Stimulated activated CD4-positive, alpha-beta T cell treated with anti-CD3 and anti-CD28 coated beads, Interleukin-15, amount 100 ng/mL, for 24 hours (primary cell): Measurements from ENCODE around the gene DDX52.
A peak's percentile ranks its signal among the peaks of the same experiment; 100 is the strongest.
"Not testable (repeated sequence)": the region's sequence is repeated elsewhere in the genome, so short reads cannot be mapped to it uniquely, and the experiment has no call there.

Source experiments
- DNase-seq: peaks from one replicate; pipeline ENCODE4 v3.0.0-alpha.2; 2020

DDX52 gene, protein sequence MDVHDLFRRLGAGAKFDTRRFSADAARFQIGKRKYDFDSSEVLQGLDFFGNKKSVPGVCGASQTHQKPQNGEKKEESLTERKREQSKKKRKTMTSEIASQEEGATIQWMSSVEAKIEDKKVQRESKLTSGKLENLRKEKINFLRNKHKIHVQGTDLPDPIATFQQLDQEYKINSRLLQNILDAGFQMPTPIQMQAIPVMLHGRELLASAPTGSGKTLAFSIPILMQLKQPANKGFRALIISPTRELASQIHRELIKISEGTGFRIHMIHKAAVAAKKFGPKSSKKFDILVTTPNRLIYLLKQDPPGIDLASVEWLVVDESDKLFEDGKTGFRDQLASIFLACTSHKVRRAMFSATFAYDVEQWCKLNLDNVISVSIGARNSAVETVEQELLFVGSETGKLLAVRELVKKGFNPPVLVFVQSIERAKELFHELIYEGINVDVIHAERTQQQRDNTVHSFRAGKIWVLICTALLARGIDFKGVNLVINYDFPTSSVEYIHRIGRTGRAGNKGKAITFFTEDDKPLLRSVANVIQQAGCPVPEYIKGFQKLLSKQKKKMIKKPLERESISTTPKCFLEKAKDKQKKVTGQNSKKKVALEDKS

DNA sequence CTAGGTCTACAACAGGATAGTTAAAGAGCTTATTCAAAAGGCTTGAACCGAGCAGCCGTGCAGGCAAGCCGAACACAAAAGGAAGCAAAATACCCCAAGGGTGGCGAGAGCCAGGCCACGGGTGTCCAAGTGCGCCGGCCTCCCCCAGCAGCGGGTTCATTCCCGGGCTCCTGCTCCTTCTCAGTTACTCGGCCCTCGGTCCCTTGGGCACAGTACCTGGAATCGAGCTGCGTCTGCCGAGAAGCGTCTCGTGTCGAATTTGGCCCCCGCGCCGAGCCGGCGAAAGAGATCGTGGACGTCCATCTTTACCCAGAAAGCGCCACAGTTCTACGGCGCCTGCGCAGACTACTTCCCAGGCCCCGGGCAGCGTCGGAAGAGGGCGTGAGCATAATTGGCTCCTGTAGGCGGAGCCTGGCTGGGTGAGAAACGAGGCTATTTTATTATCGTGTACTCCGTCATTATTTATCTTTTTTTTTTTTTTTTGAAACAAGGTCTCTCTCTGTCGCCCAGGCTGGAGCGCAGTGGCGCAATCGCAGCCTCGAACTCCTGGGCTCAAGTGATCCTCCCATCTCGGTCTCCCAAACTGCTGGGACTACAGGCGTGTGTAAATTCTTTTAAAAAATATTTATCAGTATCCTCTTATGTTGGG lies at the start of gene DDX52:
Gene DDX52 (minus strand): TSS at position 329 of the 649 bp plus-strand sequence. CDS start 26 bp downstream, at position 303.
- DNase-seq, result peak; percentile 91

DNA sequence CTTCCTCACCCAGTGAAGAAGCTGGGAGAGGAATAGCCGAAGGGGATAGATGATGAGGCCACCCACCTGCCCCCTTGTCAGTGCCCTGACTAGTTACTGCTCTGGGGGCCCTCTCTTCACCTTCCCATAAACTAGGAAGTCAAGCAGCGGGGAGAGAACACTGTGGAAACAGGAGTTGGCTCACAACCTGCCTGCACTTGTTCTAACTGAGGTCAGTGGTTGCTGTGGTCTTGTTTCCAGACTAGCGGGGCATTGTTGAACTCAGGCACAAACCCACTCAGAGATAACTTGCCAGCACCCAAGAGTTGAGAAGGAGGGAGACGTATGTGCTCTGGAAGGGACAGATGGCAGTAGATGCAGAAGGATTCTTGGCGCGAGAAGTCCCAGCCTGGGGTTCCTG lies 48.6 kb upstream of the DDX52 start:
- DNase-seq, result no peak

DNA sequence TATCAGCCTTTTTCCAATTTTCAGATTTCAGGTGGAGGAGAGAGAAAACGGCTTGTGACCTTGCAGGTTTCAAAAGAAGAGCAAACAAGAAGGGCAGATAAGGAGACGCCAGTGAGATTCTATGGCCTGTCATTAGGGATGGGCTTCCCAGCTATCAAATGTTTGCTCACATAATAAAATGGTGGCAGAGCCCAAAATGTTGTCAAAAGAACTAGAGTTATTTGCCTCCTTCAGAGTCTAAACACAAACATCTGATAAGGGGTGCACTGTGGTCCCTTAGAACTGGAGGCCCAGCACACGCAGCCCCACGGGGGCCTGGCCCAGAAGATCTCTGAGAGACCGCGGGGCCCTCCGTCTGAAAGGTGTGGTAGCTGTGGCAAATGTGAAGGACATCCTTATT lies 46.1 kb upstream of the DDX52 start:
- DNase-seq, result no peak

DNA sequence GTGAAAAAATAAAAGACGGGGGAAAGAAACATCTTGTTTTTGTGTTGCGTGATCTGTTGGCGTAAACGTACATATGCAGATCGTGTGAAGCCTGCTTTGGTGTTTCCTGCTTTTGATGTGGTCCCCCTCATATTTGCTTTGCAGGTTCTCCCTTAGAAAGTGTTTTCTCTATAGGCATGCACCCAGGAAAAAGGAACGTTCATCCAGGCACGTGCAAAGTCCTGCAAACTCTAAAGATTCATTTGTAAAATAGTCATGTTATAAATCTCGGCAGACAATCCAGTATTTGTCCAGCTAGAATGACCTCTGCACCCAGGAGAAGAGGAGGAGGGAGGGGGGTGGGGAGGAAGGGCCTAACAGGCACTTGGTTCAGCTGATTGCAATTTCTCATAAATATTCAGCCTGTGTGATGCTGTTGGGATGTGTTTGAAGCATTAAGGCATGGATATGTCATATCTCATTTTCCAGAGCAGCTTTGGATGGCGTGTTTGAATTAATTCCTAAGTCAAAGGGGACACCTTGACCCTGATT lies 40.3 kb upstream of the DDX52 start:
- no peak for DNase-seq

DNA sequence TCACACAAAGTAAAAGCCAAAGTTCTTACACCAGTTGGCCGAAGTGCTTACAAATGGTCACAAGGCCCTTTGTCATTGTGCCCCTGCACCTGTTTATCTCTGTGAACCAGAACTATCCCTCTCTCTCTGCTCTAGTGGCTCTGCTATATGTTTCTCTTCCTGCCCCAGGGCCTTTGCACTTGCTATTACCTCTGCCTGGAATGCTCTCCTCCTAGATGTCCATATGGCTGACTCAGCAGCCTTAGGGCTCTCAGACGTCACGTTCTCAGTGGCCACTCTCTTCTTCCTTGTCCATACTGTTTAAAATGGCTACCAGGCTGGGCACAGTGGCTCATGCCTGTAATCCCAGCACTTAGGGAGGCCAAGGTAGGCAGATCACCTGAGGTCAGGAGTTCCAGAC lies 38.8 kb upstream of the DDX52 start:
- no peak for DNase-seq

DNA sequence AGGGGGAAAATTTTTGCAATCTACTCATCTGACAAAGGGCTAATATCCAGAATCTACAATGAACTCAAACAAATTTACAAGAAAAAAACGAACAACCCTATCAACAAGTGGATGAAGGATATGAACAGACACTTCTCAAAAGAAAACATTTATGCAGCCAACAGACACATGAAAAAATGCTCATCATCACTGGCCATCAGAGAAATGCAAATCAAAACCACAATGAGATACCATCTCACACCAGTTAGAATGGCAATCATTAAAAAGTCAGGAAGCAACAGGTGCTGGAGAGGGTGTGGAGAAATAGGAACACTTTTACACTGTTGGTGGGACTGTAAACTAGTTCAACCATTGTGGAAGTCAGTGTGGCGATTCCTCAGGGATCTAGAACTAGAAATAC lies 36.7 kb upstream of the DDX52 start:
- not testable (repeated sequence) for DNase-seq

DNA sequence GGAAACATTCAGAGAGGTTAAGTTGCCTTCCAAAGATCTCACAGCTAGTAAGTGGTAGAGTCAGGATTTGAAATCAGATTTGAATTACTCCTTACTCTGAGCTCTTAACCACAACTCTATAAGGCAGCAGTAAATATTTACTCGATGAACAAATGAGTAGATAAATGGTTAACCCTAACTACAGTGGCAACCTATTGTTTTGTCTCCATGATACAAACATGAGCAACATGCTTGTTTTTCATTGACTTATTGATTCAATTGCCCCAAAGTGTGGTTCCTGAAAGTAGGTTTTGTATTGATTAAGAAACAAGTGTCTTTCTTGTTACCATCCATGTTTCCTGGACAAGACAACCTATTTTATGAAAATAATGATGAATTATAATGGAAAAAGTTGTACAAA lies 34.8 kb upstream of the DDX52 start:
- no peak for DNase-seq

DNA sequence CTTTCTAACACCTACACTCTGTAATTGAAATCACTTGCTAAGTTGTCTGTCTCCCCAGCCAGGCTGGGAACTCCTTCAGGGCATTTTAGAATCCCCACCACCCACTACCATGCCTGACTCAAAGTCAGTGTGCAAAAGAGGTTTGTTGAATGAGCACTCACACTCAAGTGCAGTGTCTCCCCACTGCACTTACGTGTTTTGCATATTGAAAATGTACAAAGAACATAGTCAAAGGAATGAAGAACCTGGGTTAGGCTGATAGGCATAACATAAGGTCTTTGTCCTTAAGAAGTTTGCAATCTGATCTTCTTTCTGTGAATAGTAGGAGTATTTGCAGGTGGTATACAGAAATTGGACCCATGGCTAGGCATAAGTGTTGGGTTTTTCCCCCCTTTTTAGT lies 33.8 kb upstream of the DDX52 start:
- no peak for DNase-seq

DNA sequence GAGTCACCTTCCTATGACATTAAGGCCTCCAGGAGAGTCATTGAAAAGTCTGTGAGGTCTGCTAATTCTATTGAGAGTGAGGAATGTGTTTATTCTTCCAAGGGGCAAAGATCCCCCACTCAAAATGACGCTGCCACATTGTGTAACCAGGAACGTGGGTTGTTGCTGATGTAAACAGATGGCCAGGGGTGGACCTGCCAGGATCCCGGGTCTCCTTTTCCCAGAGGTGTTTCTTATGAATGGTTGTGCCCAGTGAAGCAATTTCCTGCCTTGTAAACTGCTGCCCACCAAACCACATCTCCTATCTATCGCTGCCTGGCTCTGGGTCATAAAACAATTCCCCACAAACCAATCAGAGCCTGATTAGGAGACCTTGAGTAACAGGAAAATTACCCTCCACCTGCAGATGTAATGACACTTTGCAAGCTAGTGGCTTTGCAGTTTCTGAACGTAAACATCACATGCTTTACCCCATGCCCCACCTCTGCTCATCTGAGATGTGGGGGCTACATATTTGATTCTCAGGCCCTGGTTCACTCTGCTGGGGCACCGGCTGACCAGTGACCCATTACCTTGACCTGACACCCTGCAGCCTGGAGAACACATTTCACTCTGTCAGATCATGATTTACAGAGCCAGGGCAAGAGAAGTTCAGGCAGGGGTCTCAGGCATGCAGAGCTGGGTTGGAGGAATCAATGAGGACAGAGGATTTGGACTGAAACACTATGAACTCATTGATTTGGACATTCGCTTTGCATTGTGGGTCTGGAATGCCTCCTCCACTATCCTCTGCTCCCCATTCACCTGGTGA lies 33.1 kb upstream of the DDX52 start:
- DNase-seq, result no peak

DNA sequence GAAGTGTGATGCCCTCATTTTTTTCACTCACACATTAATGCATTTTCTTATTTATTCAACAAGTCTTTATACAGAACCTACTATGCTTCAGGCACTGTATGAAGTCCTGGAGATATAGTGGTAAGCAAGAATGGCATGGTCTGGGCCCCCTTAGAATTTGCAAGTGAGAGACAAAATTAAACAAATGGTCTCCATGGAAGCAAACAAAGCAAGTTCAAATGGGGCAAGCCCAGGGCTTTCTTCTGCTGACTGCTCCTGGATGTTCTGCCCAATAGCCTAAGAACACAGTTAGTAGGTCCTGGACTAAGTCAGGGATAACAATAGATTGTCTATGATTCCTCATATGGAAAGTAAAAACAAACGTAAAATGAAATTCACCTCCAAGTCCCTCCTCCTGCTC lies 31.3 kb upstream of the DDX52 start:
- DNase-seq, result no peak

DNA sequence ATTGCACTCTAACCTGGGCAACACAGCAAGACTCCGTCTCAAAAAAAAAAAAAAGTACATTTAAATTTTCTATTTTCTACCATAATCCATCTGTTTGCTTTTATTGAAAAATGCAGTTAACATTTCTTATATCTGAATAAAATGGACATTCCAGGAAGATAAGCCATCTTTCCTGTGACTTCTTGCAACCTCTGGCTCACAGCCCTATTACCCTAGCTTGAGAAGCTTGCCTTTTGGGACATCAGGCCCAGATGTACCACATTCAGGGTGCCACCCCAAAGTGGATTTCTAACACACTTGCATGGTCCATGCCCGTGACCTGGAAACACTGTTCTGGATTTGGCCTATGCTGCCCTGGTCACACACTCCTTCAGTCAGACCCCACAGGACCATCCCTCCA lies 30.1 kb upstream of the DDX52 start:
- no peak for DNase-seq

DNA sequence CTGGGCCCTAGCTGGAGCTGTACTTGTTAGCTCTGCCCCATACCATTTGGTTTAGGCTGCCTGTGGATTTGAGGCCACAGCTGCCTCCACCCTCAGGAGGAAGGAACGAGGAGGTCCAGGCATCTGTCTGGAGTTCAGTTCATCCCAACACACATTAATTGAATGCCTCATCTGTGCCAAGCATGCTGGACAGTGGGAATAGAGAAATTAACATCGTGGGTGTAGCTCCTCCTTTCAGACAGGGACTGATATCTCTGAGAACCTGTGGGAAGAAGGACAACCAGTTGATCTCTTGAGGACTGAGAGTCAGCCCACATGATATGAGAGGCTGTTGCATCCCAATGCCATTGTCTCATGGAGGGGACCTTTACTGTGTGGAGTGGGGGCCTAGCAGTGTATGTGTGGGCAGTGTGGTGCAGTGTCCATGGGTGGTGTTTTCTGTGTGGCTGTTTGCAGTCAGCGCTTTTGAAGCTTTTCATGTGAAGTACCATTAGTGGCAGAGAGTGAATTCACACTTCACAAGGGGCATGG lies 29.4 kb upstream of the DDX52 start:
- DNase-seq, result no peak

DNA sequence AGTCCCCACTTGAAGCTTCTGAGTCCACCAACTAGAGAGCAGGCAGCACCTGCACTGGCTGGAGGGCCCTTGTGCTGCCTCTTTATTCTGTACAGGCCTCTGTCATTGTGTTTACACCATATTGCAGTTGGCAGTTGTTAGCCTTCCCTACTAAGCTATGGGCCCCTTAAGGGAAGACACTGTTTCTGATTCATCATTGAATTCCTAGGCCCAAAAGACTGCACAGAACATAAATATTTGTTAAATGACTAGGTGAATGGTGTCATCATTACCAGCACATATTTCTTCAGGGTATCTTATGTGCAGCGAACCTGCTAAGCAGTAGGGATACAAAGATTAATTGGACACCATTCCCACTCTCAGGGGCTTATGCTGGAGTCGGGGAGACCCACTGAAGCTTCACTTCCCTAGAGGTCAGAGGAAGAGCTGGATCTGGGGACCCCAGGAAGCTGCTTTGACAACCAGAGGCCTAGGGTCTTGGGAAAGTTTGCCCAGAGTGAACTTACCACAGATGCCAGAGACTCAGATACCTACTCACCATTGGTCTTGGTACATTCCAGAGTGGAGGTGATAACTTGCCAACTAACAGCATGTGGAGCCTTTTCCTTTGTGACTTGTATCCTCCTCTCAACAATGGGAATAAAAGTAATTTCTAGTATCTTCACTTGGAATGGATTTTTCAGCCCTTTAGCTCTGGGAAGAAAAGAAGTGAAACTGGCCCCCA lies 28.7 kb upstream of the DDX52 start:
- DNase-seq, result no peak

DNA sequence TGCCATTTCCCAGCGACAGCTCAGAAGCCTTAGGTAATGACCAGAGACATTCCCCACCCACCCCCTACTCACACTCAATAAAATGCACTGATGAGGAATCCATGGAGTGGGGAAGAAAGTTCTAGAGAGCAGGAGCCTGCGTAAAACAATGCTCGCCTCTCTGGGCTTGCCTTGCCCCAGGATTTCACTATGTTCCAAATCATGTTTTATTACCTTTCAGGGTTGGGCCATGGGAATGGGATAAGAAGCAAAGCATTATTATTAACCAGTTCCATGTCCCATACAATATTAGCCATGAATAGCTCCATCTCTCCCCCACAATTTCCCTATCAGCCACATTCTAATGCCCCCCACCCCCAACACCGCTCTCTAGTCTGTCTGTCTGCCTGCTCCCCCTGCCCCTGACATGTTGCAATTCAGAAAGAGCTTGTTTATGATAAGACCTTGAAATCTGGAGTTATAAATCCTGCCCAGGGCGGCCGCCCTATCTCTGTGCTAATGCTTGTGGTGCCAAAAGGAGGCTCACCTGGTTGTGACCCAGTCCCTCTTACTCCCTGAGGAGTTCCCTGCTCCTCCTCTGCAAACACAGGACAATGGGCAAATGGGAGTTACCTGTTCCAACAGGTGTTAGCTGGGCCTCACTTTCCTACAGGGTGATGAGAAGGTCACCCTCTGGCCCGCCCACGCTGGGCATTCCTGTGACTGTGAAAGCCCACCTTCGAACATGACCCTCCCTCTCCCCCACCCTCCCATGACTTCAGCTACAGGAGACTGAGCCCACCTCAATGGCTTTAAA lies 28.0 kb upstream of the DDX52 start:
- no peak for DNase-seq

DNA sequence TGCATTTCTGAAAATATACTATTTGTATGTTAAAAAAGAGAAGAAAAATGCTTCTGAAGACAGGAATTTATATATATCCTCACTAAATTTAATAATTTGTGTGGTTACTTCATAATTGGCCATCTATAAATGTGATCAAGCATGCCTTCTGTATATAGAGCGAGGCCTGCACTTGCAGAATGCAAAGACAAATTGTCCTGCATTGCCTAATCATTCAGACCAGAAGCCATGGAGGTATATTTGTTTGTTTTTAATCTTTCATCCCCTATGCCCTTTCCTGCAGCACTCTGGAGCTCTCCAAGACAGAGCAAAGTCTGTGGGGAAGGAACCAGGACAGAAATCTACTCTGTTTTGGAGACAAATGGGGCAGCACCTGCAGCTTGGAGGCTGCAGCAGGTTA lies 23.8 kb upstream of the DDX52 start:
- DNase-seq, result no peak

DNA sequence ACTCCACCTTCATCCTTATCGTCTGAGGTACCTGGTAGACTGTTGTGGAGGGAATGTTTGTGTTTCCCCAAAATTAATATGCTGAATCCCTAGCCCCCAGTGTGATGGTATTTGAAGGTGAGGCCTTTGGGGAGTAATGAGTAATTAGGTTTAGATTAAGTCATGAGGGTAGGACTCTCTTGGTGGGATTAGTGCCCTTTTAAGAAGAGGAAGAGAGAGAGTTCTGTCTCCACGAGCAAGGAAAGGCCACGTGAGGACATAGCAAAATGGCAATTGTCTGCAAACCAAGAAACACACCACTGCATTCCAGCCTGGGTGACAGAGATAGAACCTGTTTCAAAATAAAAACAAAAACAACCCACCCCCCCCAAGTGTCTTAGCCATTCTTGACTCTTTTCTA lies 21.0 kb upstream of the DDX52 start:
- DNase-seq, result no peak

DNA sequence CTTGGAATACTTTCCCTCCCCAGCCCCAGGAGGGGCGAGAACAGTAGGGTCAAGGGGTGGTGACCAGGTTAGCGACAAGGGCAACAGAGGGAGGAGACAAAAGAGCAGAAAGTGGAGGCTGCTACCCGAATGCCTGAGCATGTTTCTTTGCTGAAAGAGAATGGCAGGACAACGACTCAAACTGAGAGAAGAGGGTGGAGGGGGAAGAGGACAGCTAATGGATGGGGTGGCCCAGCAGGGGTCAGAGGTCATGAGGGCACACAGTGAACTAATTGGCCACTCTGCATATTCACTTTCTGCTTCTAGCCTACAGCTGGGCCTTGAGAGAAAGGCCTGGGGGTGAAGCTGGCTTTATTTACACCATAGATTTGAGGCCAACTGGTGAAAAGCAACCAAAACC lies 19.1 kb upstream of the DDX52 start:
- DNase-seq, result no peak

DNA sequence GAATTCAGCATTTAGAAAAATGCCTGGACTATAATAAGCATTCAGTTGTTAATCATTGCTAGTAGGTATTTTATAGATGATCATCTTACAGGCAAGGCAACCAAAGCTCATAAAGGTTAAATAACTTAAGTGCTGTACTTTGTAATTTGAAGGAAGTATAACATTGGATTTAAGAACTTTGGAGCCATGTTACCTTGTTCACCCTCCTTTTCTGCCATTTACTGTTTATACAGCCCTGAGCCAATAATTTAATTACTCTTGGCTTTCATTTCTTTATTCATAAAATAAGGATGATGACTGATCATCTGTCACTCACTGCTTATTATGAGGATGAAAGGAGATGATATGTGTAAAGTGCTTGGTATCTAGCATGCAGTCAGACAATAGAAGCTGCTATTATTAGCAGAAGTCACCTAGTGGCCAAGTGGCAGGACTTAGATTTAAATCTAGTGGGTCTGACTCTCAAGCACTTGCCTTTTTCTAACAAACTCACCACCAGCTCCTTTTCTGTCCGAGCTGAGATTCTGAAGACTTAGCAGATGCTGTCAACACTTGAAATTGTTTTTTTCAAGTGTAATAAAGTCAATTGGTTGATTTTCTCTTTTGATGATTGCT lies 18.3 kb upstream of the DDX52 start:
- DNase-seq, result no peak

DNA sequence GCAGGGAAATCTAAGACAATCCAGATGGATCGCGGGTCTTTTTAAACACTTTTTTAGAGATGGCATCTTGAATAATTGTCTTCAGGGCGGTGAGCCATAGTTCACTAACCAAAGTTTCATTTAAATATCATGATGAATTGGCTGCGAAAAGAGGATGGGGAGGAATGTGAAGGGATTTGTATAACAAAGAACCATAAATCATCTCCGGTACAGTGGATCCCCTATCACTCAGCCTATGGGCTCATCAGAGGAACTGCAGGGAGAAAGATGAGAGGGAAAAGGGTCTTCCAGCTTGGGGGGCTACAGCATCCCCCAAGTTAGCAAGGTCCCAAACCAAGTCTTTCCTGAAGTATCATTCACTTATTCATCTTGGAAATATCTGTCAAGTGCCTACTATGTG lies 16.7 kb upstream of the DDX52 start:
- DNase-seq, result no peak

DNA sequence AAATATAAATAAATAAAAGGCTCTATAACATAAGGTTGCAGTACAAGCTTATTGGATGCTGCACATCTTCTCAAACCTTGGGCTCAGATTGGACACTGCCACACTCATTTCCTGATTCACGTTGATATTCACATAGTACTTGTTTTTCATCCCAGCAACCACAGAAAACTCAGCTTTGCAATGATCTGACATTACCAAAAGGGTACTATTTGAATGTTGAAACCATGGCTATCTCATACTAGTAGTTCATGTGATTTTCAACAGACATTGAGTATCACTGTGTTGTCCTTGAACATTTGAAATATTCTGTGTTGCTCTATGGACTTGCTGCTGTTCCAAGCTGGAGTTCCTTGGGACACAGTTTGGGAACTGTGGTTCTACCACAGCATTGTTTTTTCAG lies 14.0 kb upstream of the DDX52 start:
- DNase-seq, result no peak

DNA sequence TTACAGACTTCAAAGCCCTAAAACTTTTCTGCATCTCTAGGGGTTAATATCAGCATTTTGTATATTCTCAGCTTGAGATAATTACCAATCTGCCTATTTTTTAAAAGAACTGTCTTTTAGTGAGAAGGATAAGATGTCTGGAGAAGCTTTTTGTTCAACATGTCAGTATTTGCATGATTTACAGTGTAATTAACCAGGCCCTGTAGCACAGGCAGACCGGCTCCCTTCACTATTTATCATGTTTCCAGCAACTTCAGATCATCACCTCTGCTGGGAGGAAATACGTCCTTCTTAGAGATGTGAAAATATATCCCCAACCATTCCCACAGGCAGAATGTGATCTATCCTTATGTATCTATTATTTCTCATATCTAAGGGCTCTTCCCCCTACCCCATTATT lies 8.6 kb upstream of the DDX52 start:
- DNase-seq, result no peak
